ENCODE data around the gene CNTFR.

DNA sequence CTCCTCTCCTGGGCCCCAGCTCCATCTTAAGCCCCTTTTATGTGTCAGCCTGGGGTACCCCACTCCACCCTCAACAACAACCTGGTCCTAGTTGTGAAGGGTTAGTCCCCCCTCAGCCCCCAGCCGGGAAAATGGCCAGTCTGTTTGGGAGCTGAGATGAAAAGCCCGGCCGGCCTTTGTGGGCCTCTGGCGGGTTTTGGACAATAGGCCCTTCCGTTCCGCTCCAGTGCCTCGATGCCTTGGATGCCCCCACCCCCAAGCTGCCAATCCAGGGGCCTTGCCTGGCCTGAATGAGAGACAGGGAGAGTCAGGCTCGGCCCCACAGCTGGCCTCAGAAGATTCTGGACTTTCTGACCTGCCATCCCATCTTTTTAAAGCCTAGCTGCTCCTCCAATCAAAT, 9.2 kb downstream of the CNTFR start:
- TF ChIP-seq, protein P1, sequence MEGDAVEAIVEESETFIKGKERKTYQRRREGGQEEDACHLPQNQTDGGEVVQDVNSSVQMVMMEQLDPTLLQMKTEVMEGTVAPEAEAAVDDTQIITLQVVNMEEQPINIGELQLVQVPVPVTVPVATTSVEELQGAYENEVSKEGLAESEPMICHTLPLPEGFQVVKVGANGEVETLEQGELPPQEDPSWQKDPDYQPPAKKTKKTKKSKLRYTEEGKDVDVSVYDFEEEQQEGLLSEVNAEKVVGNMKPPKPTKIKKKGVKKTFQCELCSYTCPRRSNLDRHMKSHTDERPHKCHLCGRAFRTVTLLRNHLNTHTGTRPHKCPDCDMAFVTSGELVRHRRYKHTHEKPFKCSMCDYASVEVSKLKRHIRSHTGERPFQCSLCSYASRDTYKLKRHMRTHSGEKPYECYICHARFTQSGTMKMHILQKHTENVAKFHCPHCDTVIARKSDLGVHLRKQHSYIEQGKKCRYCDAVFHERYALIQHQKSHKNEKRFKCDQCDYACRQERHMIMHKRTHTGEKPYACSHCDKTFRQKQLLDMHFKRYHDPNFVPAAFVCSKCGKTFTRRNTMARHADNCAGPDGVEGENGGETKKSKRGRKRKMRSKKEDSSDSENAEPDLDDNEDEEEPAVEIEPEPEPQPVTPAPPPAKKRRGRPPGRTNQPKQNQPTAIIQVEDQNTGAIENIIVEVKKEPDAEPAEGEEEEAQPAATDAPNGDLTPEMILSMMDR (IDR thresholded peaks at IDR 0.05 in 8 of 11, conservative IDR thresholded peaks at IDR 0.05 in 3 of 11): no peak
- TF ChIP-seq POLR2A (IDR thresholded peaks at IDR 0.05) (no peak), POLR2AphosphoS5 (IDR thresholded peaks at IDR 0.05) (no peak)
